Jurkat, Clone E6-1 (cell line): ENCODE results near the gene HMGB4. TPM values are rescaled to one million over a fixed set of nuclear protein-coding genes. Genes with fewer than 3 reads are reported as not detected.

Experiments used
- DNase-seq: peaks from one replicate; pipeline ENCODE4 v3.0.0-alpha.2; 2011; ENCODE audit warnings: low read depth, low spot score
- H3K4me3 ChIP-seq: 2 replicates; pipeline ENCODE4 v1.5.1; 2011; ENCODE audit warnings: mild to moderate bottlenecking, low read length, control low read depth, moderate library complexity
- polyA plus RNA-seq: library from polyadenylated mRNA; unstranded; fragments of >200 nt; gene quantifications from one replicate; pipeline ENCODE4 v1.2.1, GENCODE V29; 2012; ENCODE audit warnings: missing spikeins; ENCODE audit not compliant: insufficient read length, insufficient read depth

Gene HMGB4, protein sequence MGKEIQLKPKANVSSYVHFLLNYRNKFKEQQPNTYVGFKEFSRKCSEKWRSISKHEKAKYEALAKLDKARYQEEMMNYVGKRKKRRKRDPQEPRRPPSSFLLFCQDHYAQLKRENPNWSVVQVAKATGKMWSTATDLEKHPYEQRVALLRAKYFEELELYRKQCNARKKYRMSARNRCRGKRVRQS
- not detected for polyA plus RNA-seq

DNA sequence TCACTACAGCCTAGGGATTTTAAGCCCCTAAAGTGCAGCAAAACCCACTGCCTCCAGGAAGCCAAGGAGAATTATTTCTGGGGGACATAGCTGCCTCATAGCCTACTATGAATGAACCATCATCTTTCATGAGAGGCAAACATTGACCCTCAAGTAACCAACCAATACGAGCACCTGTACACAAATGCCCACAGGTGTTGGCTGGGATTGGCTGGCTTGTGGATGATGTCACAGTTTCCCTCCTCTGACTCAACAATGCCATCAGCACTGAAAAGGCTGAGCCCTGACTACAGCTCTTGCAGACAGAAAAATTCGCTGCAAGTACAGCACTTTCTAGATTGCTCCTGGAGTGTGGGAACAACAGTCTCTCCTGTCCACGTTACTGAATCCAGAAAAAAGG lies at the start of gene HMGB4:
HMGB4 (plus strand) TSS at position 301 of the 400 bp plus-strand sequence. CDS start 113 bp downstream, outside the sequence.
- no peak for DNase-seq
- H3K4me3 ChIP-seq: no peak within 1 kb of the TSS

DNA sequence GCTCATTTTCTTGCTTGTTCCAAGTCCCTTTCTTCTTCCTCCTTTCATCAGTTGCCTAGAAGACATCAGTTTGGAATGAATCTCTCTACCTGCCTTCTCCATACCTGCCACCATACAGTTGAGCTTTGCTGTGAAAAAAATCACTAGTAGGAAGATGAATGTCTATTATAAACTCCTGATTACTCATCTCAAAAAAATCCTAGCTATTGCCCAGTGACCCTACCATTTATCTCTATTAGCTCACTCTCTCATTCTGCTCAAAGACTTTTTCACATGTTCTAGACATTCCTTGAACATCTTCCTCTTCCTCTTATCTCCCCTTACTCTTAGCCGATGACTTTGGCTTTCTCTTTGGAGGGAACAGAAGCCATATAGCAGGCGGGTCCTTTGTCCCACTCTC lies 49.7 kb upstream of the HMGB4 start:
- H3K4me3 ChIP-seq: no peak overlapping the region
- DNase-seq: no peak

DNA sequence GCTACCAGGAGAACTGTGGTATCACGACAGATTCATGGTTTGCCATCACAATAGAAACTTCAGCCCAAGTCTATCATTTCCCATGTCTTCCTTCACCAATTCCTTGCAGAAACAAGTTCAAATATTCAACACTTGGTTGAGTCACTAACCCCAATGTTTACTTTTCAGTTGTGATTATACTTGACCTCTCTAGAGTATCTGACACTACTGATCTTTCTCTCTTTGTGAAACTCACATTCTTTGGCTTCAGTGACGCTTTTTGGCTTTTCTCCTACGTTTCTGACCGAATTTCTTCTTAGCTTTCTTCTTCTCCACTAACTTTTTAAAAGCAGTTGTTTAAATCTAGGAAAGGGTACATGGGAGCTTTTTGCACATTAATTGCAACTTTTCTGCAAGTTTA lies 48.8 kb upstream of the HMGB4 start:
- DNase-seq: no peak
- no peak overlapping the region for H3K4me3 ChIP-seq

DNA sequence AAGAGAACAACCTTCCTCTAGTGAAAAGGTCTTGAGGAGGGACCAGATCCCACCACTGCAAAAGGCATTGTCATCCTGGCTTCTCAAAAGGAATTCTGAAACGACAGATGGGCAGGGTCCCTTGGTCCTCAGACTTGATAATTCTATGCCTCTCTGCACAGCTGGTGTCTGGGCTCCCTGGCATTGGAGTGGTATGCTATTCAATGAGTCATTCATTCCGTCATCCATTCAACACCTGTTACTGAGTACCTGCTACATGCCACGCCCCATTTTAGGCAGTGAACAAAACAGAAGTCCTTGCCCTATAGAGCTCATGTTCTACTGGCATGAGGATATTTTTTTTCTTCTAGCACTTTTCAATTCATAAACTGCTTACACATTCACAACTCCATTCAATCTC lies 45.8 kb upstream of the HMGB4 start:
- no peak overlapping the region for H3K4me3 ChIP-seq
- no peak for DNase-seq

DNA sequence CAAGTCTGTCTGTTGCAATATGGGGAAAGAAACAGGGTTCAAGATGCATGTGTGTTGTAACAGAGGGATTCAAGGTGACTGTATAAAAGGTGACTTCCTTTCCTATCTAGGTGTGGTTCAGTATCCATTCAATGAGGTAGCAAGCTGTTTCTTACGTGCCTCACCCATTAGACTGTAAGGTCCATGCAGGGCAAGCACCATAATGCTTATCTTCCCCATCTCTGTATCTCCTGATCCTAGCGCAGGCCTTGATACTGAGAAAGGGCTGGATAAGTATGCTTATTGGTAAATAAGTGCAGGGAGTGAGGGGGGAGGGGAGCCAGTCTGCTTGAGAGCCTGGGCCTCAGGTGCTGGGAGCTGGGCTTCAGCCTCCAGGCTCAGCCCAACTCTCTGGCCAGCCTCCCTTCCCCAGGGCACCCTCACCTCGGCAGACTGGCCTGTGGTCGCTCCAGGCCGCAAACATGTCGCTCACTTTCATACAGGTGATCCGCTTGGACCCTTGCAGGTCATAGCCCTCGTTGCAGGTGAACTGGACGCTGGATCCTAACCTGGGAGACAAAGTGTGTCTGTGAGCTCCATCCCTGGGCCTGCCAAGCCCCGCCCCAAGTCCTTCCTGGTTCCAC lies 44.5 kb upstream of the HMGB4 start:
- no peak for DNase-seq
- H3K4me3 ChIP-seq: no peak overlapping the region

DNA sequence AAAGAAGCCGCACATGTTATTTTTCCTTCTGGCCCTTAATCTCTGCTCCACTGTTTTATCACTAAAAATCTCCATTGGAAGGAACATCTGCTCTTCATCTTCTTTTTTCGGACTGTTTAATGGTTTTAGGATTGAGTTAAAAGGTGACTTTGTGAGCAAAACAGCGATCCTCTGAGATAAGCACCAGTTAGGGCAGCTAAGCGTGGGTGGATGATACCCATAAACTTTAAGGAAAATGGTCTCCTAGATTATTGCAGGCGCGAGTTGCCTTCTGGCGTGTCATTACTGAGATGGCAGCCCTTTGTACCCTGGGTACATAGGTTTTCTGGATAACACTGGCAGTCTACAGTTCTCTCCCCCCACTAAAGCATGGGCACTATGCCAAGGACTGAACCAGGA lies 44.0 kb upstream of the HMGB4 start:
- no peak for DNase-seq

DNA sequence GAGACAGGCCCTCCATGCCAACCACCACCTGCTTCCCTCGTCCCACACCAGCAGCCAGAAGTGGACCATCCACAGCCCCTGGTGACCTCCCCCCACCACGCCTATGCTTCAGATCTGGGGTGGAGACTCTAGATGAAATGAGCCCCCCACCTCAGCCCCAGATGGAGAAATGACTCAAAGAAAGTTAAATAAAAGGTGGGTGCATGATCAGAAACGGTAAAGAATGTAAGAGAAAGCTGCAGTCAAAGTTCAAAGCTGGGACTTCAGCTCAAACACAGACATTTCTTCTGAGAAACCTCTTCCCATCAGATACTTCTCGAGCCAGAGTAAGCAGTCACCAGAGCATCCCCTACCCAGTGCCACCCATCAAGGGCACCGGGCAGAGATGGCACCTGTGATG lies 43.1 kb upstream of the HMGB4 start:
- no peak overlapping the region for H3K4me3 ChIP-seq

More for the DNA sequence above, 44.0 kb upstream of the HMGB4 start:
- H3K4me3 ChIP-seq: no peak overlapping the region

DNA sequence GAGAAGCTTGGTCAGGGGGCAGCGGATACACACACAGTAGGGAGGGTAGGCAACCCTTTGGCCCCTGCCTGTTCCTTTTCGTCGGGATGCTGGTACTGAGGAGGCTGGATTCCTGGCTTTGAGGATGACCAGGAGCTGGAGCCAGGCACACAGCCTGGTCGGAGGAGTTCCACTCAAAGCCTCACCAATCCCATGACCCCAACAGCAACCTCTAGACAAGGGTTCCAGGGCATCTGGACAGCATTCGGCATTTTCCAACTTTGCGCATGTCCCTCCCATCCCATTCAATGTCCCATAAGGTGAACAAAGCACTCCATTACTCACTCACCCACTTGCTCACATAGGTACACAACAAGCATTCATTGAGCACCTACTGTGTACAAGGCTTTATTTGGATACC lies 42.6 kb upstream of the HMGB4 start:
- H3K4me3 ChIP-seq: no peak overlapping the region
- DNase-seq: no peak

More for the DNA sequence above, 43.1 kb upstream of the HMGB4 start:
- DNase-seq: no peak

DNA sequence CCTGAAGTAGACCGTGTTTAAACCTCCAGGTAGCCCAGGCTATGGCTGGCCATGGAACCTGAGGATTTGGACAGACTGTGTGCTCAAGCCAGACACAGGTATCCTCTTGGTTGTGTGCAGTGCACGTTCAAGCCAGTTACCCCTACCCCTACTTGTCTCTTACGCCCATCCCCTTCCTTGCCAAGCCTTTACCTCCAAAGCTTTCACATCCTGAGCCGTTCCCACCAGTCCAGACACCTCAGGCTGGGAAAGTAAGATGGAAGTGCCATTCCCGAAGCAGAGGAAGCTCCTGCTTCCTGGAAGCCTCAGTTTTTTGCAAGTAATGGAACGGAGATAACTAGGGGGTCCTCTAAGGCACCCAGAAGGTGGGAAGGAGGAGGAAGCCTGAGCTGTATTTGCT lies 41.5 kb upstream of the HMGB4 start:
- DNase-seq: no peak
- H3K4me3 ChIP-seq: no peak overlapping the region

DNA sequence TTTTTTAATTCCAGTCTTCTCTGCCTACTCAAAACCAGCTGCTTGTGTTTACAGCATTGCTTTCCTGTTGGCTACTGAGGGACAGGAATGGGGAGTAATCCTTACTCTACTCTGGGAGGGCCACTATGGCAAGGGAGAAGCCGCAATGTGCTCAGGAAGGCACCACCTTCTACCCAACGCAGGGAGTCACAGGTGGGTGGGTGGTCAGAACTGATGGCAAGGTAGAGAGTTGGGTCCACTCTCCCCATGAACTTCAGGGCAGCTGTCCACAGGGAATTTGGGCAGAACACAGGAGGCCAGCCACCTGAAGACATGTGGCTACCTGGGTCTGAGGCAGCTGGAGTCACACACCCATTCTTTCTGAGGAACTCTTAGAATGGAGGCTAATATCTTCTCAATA lies 40.5 kb upstream of the HMGB4 start:
- H3K4me3 ChIP-seq: no peak overlapping the region
- DNase-seq: no peak

DNA sequence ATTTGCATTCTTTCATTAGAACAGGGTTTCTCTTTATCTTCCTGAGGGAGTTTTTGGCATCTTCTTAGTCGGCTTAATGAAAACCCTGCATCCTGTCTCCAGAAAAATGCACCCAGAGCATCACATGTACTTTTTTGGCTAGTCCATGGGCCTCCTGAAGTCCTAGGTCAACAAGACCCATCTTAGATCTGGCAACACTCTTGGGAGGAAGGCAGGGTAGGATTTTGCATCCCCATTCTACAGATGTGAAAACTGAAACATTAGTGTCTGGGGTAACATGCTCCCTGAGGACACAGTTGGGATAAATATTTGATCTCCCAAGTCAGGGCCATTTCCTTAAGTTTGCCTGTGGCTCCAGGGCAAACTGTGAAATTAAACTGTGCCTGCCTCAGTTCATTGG lies 40.0 kb upstream of the HMGB4 start:
- DNase-seq: no peak
- H3K4me3 ChIP-seq: no peak overlapping the region

DNA sequence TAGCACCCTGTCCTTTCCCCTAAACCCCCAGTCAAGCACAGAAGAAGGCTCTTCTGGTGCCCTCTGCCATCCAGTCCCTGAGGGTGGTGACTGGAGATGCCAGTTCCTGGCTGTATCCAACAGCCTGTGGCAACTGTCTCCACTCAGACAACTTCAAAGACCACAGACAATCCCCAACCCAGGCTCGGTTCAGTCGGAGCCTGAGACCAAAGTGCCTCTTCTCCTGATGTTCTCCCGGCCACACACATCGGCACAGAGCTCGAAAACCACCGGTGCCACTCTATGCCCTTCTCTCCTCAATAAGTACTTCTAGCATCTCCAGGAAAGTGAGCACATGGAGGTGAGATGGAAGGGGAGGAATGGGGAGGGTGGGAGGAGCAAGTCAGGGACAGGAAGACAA lies 39.6 kb upstream of the HMGB4 start:
- DNase-seq: no peak
- H3K4me3 ChIP-seq: no peak overlapping the region

DNA sequence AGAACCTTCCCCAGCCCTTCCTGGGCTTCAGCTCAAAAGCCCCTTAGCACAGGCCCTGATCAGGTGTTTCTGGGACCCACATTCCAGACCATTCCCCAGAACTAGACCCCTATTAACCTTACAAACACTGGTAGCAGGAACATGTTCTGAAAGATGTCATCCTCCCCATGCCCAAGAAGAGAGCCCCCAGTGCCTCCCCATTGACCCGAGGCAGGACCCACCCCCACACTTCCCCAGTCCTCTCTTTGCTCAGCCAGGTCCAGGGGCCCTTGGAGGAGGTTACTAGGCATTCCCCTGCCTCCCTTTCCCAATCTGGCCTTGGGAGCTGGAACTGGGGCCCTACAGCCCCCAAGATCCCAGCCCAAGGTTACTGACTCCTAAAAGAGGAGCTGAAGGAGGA lies 38.9 kb upstream of the HMGB4 start:
- no peak for DNase-seq

DNA sequence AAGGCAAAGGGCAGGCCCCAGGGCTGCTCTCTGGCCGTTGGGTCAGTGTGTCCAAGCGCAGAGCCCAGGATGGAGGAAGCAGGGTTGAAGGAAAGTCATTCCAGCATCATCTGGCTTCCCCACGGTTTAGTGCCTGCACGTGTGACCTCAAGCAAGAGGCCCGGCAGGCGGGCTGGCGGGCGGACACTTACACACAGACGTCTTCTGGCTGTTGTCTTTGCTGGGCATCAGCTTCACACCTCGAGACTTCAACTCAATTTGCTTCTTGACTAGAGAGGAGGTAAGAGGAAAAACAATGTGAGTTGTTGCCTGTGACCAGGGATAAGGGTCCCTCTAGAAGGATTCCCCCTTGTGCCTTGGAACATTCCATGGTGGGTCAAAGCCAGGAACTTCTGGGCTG lies 38.4 kb upstream of the HMGB4 start:
- no peak for DNase-seq
- H3K4me3 ChIP-seq: no peak overlapping the region

More for the DNA sequence above, 38.9 kb upstream of the HMGB4 start:
- no peak overlapping the region for H3K4me3 ChIP-seq

DNA sequence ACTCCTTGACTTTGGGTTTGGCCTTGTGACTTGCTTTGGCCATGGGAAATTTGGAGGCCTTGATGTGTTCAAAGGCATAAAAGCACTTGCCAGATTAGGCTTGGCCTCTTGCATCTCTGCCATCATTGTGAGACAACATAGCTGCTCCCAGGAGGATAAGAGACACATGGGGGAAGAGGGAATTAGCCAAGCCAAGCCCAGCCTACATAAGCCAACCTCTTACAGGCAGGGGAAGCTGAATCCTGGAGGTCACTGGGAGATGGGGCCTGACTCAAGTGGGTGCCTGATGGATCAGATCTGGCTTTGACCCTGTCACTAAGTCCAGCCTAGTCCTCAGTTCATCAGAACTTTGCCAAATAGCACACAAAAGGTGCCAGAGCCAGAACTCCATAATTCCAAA lies 37.6 kb upstream of the HMGB4 start:
- DNase-seq: no peak

DNA sequence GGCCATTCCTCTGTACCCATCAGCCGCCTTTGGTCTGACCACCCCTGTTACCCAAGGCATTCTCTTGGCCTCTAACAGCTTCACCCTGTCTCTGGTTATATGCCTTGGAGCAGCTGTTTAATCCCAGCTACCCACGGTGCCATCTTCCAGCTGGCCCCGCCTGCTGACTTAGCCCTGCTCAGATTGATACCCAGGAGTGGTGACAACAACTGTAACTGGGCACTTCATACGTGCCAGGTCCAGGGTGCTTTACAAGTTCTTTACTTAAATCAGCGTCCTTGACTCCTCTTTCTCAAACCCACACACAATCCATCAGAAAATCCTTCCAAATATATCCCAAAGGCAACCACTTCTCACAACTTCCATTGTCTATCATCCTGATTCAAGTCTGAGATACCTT lies 37.2 kb upstream of the HMGB4 start:
- no peak for DNase-seq
- no peak overlapping the region for H3K4me3 ChIP-seq

More for the DNA sequence above, 37.6 kb upstream of the HMGB4 start:
- no peak overlapping the region for H3K4me3 ChIP-seq

DNA sequence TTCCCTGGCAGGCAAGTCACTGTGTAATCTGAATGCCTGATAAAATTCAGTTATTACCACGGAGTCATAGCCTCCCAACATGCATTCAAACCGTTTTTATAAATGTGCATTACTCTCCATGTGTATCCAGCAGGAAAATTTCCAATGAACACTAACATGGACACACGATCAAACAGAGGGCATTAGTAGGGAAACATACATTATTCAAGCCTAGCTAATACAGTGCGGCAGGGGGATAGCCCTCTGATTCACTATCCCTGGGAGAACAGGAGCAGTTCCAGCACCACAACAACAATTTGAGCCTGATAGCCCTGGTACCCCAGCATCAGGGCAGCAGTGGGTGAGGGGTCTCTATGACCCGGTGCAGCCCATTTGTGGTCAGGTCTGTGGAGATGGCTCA lies 35.8 kb upstream of the HMGB4 start:
- no peak for DNase-seq
- no peak overlapping the region for H3K4me3 ChIP-seq

DNA sequence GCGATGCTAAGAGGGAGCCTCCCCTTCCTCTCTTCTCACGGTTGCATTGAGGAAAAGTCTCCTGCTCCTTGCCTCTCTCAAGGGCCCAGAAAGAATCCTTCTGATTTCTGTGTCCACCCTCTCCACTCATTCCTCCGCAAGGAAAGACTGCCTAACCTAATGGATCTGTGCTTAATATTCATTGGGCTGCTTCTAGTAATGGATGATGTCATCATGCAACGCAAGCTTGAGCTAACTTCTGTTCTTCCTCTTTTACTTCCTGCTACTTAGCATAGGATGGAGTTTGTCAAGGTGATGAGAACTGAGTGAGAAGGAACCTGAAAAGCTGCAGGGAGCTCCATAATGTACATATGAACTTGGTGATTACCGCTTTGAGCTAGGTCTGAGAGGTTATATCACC lies 35.2 kb upstream of the HMGB4 start:
- DNase-seq: no peak
- no peak overlapping the region for H3K4me3 ChIP-seq

DNA sequence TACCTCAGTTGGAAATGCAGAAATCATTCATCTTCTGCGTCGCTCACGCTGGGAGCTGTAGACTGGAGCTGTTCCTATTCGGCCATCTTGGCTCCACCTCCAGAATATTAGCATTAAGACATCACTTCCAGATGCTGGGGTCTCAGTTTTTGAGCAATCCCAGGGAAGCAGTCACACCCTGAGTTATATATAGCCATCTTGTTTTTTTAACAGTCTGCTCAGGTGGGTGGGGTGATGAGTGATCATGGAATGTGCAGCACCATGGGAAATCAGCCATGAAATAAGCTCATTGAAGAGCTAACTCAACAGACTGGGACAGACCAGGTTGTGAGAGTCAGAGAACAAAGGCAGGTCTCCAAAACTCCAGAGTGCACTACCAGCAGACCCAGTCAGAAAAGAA lies 27.0 kb upstream of the HMGB4 start:
- no peak overlapping the region for H3K4me3 ChIP-seq
- DNase-seq: no peak

DNA sequence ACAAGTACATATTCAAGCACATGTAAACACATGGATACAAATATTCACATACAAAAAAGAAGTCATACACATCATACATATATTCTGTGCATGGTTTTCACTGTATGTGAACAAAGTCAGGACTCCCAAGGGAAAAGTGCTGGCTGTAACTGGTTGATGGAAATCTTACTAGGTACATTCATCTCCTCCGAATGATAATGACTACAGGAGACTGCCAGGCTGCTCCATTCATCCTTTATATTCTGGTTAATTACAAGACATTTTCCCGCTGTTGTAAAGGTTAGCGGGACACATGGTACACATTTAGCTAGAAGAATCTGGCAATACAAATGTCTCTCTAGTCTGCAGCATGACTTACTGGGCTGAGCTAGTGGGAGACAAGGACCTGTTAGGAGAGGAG lies 26.2 kb upstream of the HMGB4 start:
- no peak for DNase-seq

DNA sequence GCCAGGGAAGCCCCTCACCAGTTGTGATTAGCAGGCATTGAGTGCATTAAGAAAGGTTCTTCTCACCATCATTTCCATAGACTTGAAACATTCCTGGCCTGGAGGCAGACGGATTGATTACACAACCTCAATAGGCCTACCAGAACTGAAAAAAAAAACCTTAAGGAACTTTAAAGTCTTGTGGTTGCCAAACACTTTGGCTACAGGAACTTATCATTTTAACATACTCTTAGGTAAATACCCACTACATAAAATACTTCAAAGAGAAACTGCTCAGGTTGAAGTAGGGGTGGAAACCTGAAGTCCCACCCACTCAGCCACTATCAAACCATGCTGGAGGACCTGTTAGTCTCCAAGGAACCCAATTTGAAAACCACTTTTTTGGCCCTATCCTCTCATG lies 22.4 kb upstream of the HMGB4 start:
- H3K4me3 ChIP-seq: no peak overlapping the region
- DNase-seq: no peak

More for the DNA sequence above, 26.2 kb upstream of the HMGB4 start:
- no peak overlapping the region for H3K4me3 ChIP-seq
